ENCODE results near the gene HK1. TPM values are rescaled to one million over a fixed set of nuclear protein-coding genes. Genes with fewer than 3 reads are reported as not detected.

Gene HK1
- total RNA-seq, 1 donor from 2014 or later: 106 TPM

- Histone ChIP-seq H3K9me3 (no peaks in the 10 kb centered on the region), H3K36me3 (peaks cover 0 to 28% of the 10 kb centered on the region in 2 donors), H3K4me3 (no peak overlapping the region), H3K27ac (peak overlapping the region; percentile 80), H3K27me3 (no peaks in the 10 kb centered on the region), H3K4me1 (peaks cover 63% of the 10 kb centered on the region)
- TF ChIP-seq CTCF (IDR thresholded peaks at IDR 0.05): no peak
- TF ChIP-seq POLR2A (IDR thresholded peaks at IDR 0.05): no peak
- no peak for TF ChIP-seq POLR2AphosphoS5 (IDR thresholded peaks at IDR 0.05; ENCODE audit: insufficient read depth in 1 of 2, low read depth in 1 of 2)
- DNase-seq (ENCODE audit: extremely low spot score in 2 of 2): no peak
- intact Hi-C loops (cut with DNase I): no loop called here
These were observed 83.0 kb downstream of the HK1 start for GRCh38 chr10:69361303-69361614.

- Histone ChIP-seq H3K36me3 (peaks cover 0 to 38% of the 10 kb centered on the region in 2 donors), H3K27me3 (no peaks in the 10 kb centered on the region), H3K9me3 (no peaks in the 10 kb centered on the region), H3K4me1 (peaks cover 70% of the 10 kb centered on the region), H3K4me3 (no peak overlapping the region), H3K27ac (peak overlapping the region; percentile 80)
- intact Hi-C loops (cut with DNase I): no loop called here
- no peak for DNase-seq (ENCODE audit: extremely low spot score in 2 of 2)
- TF ChIP-seq CTCF (IDR thresholded peaks at IDR 0.05) (no peak), POLR2A (IDR thresholded peaks at IDR 0.05) (no peak), POLR2AphosphoS5 (IDR thresholded peaks at IDR 0.05; ENCODE audit: insufficient read depth in 1 of 2, low read depth in 1 of 2) (peak; percentile 24 to 33)
These were observed 84.2 kb downstream of the HK1 start for GRCh38 chr10:69362471-69362954.

- Histone ChIP-seq H3K27me3 (no peaks in the 10 kb centered on the region), H3K27ac (peak overlapping the region; percentile 80), H3K9me3 (no peaks in the 10 kb centered on the region), H3K4me1 (peaks cover 58% of the 10 kb centered on the region), H3K36me3 (peaks cover 0 to 47% of the 10 kb centered on the region in 2 donors), H3K4me3 (no peak overlapping the region)
- DNase-seq (ENCODE audit: extremely low spot score in 2 of 2): no peak
- intact Hi-C loops (cut with DNase I): no loop called here
- TF ChIP-seq POLR2A (IDR thresholded peaks at IDR 0.05) (no peak), POLR2AphosphoS5 (IDR thresholded peaks at IDR 0.05; ENCODE audit: insufficient read depth in 1 of 2, low read depth in 1 of 2) (no peak), CTCF (IDR thresholded peaks at IDR 0.05) (no peak)
These were observed 85.4 kb downstream of the HK1 start for GRCh38 chr10:69363666-69364065.

GRCh38 chr10:69364232-69364940 is 86.1 kb downstream of the HK1 start:
- no peak for DNase-seq (ENCODE audit: extremely low spot score in 2 of 2)
- Histone ChIP-seq H3K27ac (no peak overlapping the region), H3K27me3 (no peaks in the 10 kb centered on the region), H3K9me3 (no peaks in the 10 kb centered on the region), H3K4me1 (peaks cover 51% of the 10 kb centered on the region), H3K4me3 (no peak overlapping the region), H3K36me3 (peaks cover 0 to 54% of the 10 kb centered on the region in 2 donors)
- TF ChIP-seq POLR2AphosphoS5 (IDR thresholded peaks at IDR 0.05; ENCODE audit: insufficient read depth in 1 of 2, low read depth in 1 of 2): no peak
- no peak for TF ChIP-seq CTCF (IDR thresholded peaks at IDR 0.05)
- intact Hi-C loops (cut with DNase I): no loop called here

GRCh38 chr10:69366738-69367137 is 88.4 kb downstream of the HK1 start:
- H3K27me3 ChIP-seq: no peaks in the 10 kb centered on the region
- H3K27ac ChIP-seq: no peak overlapping the region
- no peak overlapping the region for H3K4me3 ChIP-seq
- peaks cover 0 to 71% of the 10 kb centered on the region in 2 donors for H3K36me3 ChIP-seq
- H3K4me1 ChIP-seq: peaks cover 28% of the 10 kb centered on the region
- DNase-seq (ENCODE audit: extremely low spot score in 2 of 2): no peak
- H3K9me3 ChIP-seq: no peaks in the 10 kb centered on the region
- TF ChIP-seq POLR2AphosphoS5 (IDR thresholded peaks at IDR 0.05; ENCODE audit: insufficient read depth in 1 of 2, low read depth in 1 of 2): no peak
- no peak for TF ChIP-seq POLR2A (IDR thresholded peaks at IDR 0.05)
- no peak for TF ChIP-seq CTCF (IDR thresholded peaks at IDR 0.05)
- intact Hi-C loops (cut with DNase I): no loop called here
